ENCODE measurements around the gene TMEM86A.

GRCh38 chr11:18745251-18745650, 46.7 kb downstream of the TMEM86A start:
- TF ChIP-seq CTCF (conservative IDR thresholded peaks at IDR 0.05 in 1 of 2, IDR thresholded peaks at IDR 0.05 in 1 of 2; ENCODE audit: low read depth in 1 of 2, low read length in 2 of 2), result no peak
- no peak for TF ChIP-seq EZH2 (IDR thresholded peaks at IDR 0.05; ENCODE audit: low read length, missing control alignments)

Measured in fibroblast of lung (primary cell).